Esophagus mucosa (tissue), 1 donor: ENCODE data around the gene DLD. TPM values are rescaled to one million over a fixed set of nuclear protein-coding genes. Genes with fewer than 3 reads are reported as not detected.
"Not testable (repeated sequence)": the region's sequence is repeated elsewhere in the genome, so short reads cannot be mapped to it uniquely, and the experiment has no call there.

Experiments
- ATAC-seq: fragments of 200-7000 bp; cut with Tn5 transposase; one replicate; pipeline ENCODE4 v1.9.1; 2020
- total RNA-seq: library from RNA; stranded (reverse); gene quantifications from one replicate; pipeline ENCODE4 v1.2.4, GENCODE V29; 2023
- donor health status: DM: yes; HTN: yes; CAD: no.

DLD gene
- total RNA-seq, 1 donor from 2014 or later: 63.5 TPM

DNA sequence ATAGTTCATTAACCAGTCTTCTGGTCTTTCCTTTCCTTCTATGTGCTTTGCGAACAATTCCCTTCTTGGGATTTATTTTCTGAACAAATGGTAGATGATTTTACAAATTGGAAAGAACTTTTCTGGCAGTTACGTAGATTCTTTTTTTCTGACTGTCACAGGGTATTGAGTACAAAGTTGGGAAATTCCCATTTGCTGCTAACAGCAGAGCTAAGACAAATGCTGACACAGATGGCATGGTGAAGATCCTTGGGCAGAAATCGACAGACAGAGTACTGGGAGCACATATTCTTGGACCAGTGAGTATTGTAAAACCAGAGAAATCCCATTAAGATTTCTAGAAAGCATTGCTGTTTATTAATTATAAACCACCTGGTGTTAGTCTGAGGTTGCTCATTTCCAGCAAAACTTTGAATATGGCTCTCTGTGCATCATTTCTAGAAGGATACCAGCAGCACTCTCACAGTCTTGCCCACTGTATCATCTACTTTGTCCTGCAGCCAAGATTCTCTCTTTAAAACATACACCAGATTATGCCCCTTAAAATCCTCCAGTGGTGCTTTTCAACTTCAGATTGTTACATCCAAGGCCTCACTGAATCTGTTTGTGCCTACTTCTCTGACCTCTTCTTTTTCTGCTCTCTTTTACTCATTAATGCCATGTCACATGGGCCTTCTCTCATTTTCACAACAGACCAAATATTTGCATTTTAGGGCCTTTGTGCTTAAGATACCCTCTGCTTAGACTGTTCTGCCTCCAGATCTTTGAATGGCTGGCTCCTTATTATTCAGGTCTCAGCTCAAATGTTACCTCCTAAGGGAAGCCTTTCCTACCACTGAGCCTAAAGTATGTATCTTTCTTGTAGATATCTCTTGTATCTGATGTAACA, 27.0 kb downstream of the DLD start:
- ATAC-seq: no peak

- ATAC-seq: no peak
Observed at GRCh38 chr7:107918948-107919347, 28.0 kb downstream of the DLD start.

GRCh38 chr7:107920048-107920772, 29.2 kb downstream of the DLD start:
- ATAC-seq: no peak

DNA sequence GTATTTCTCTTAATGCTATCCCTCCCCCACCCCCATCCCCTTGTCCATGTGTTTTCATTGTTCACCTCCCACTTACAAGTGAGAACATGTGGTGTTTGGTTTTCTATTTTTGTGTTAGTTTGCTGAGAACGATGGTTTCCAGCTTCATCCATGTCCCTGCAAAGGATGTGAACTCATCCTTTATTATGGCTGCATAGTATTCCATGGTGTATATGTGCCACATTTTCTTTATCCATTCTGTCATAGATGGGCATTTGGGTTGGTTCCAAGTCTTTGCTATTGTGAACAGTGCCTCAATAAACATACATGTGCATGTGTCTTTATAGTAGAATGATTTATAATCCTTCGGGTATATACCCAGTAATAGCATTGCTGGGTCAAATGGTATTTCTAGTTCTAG, 30.8 kb downstream of the DLD start:
- ATAC-seq: not testable (repeated sequence)

DNA sequence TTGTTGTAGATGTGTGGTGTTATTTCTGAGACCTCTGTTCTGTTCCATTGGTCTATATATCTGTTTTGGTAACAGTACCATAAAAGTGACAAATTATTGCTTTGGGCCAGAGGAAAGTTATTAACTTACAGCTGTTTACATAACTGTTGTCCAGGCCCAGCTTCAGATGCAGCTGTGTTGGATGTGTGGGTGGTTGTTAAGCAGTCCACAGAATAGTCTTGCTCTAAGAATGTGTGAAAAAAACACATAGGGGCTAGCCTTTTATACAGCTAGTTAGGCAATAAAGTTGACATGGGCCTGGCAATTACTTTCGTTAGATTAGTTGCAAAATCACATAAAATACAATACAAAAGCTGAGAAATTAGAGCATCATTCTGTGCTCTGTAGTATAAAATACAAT, 31.9 kb downstream of the DLD start:
- ATAC-seq: no peak

- ATAC-seq: no peak
Observed at GRCh38 chr7:107924841-107925504, 34.0 kb downstream of the DLD start.

DNA sequence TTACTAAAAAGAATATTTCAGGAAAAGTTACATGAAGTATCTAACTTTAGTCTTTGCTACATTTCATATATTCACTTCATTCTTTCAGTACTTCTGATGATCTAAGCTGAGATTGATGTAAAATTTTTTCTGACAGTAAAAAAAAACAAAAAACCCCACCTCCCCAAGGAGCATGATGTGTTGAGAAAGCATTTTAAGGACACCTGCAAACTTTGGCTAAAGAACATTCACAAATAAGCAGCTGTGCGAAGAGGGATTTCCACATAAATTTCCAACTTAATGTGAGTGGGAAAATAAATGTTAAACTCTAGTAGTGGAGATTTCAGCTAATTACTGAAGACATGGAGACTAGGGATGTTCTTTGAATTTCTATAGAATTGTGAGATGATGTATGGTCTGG, 35.5 kb downstream of the DLD start:
- no peak for ATAC-seq

GRCh38 chr7:107931740-107932515, 40.9 kb downstream of the DLD start:
- ATAC-seq: no peak

- ATAC-seq: no peak
Observed at GRCh38 chr7:107932805-107933204, 41.8 kb downstream of the DLD start.

- ATAC-seq: no peak
Observed at GRCh38 chr7:107933386-107934013, 42.5 kb downstream of the DLD start.

DNA sequence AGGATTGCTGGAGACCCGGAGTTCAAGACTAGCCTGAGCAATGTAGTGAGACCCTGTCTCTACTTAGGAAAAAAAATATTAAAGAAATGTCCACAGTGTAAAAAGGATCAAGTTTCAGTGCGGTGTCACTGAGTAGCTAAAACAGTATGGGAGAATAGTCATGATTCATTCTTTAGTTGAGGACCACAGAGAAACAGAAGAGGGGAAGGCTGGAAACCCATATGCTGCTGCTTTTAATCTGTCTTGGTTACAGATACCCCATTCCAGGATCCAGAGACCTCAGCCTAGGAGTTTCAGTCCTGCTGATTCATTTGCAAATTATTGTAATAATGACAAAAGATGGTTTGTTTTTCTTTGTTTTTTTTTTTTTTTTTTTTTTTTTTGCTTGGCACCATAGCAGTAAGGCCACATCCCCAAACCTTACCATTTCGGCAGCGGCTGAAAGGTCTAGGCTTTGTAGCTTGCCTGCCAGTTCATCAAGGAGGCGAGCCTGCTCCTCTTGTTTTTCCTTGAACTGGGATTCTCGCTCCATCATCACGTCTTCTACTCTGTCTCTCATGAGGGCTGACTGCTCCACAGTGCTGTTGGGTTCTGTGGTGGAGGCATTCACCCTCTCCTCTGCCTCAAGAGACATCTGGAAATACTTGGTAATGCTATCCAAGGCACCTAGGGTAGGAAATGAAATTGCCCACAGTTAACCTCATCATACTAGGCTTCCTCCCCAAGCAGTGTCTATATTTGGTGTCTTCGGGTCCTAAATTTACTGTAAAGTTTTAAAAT, 44.2 kb downstream of the DLD start:
- no peak for ATAC-seq

GRCh38 chr7:107936312-107936711, 45.3 kb downstream of the DLD start:
- no peak for ATAC-seq

DNA sequence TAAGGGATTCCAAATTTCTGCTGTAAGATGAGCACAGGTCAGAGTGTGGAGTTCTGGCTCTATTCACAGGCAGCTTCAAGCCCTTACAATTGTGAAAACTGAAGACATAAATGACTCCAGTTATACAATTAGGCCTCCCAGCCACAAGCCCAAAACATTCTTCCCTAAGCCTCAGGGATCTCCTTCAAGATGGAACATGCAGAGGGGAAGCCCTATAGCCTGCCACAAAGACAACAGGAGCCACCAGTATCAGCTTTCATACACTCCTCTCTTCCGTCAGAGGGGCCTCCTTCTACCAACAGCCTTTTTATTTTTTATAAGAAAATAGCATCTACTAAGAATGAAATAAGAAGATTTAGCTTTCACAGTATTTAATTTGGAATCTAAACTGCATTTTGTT, 46.5 kb downstream of the DLD start:
- peak; percentile 78 for ATAC-seq

GRCh38 chr7:107938456-107939250, 47.7 kb downstream of the DLD start:
- ATAC-seq: no peak

DNA sequence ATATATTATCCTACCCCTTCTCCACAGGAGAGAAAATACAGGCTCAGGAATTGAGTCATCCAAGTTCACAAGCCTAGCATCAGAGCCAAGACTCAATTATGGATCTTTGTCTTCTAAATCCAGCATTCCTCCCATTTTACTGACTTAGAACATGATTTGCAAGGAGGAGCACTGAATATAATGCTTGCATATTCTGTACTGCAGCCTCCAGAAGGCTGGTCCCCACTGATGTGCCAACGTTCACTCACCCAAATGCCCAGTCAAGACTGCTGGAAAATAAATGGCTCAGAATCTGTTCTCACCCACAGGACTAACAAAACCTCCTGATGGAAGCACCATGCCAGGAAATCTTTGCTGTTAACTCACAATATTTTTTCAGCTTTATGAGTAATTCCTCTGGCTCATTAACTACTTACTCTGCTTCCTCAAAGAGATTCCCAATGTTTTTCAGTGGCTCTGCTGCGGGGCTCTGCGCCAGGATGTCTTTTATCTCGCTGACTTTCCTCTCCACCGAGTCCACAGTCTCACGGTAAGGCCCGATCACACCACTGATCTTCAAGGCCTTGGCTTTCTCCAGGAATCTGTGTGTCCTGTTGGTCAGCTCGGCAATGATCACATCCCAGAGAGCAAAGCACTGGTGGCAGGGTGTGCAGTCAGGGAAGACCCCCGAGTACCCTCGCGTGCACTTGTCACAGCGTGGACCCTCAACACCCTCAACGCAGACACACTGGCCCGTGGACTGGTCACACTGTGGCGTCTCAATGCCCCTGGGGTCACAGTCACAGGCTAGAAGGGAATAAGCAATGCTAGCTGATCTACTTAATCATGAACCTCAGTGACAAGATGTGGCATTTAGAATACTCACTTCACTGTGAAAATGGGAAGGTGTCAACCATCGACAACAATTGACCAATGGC, 48.8 kb downstream of the DLD start:
- peak; percentile 19 for ATAC-seq

- ATAC-seq: no peak
Observed at GRCh38 chr7:107940951-107941350, 50.0 kb downstream of the DLD start.

DNA sequence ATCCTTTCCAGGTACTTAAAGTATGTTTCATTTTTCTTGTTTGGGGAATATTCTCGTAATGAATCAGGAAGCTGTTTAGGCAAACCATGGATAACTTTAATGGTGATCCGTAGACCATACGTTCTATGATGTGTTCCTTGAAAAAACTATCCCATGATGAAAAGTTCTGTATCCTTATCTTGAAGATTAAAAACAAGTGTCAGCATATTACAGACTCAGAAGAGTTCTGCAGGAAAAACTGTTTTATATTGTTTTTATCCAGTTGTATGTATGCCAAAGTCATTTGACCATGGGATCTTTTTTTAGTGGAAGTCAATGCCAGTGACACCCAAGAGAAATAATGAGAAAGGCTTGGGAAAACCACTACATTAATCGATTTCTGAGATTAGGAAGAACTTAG, 52.0 kb downstream of the DLD start:
- ATAC-seq: no peak

DNA sequence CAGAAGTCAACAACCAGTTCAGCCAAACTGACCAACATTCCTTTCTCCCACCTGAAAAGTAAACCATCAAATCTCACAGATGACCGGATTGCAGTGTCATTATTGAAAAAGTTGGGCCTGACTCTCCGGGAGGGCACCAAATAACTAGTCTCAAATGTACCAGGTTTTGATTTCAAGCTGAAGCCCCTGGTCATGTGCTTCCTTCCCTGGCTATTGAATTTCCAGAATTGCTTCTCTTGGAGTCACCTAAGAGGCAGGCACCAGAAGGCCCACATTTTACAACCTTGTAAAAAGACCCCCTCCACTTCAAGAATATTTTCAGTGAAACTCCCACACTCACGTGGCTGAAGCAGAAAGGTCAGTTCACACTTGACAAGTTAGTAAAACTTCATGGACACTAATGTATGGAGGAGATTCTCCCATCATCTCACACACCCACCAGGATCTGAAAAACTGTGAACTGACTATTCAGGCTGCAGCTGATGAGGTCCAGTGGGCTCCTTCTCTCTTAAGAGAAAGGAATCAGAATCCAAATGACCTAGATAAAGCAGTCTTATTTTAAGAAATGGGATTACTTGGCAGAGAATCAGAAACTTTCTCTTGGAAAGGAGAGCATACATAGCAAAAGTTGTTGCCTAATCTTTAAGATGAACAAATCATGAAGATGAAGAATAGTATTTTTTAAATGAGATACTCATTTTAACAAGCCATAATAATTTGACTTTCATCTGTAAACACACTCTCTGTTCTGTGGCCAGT, 53.6 kb downstream of the DLD start:
- no peak for ATAC-seq

GRCh38 chr7:107945332-107945731, 54.3 kb downstream of the DLD start:
- ATAC-seq: no peak
